Measurements from ENCODE around the gene FOXJ3. TPM values are rescaled to one million over a fixed set of nuclear protein-coding genes. Genes with fewer than 3 reads are reported as not detected.

The FOXJ3 gene
- total RNA-seq, 2 donors from 2014 or later: 36.7 to 38.6 TPM

DNA sequence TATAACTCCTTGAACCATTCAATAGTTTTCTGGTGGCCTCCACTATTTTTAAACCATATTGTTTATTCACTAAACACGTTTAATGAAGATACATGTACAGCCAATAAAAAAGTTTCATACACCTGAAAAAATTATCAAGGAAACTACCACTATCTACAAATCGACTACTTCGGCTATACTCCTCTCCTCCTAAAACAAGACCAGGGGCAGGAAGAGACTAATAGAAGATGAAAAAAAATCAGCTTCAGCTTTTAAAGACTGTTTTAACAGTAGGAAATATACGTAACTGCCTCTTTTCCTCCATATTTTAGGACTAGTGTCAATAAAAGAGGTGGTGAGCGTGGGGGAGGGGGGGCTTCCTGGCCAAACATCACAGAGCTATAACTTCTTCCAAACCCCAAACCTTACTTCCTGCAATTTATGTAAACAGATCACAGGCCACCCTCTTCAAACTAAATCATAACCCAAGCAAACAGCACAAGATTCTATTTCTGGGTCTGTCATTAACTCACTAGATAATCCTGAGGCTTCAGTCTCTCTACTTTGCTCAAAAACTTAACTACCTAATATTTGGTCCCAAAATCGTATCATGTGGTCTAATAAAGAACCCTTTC is 15.1 kb downstream of the FOXJ3 start:
- peaks cover 0 to 71% of the 10 kb centered on the region in 2 donors for H3K4me1 ChIP-seq
- no peaks in the 10 kb centered on the region for H3K27me3 ChIP-seq
- TF ChIP-seq, protein P1, sequence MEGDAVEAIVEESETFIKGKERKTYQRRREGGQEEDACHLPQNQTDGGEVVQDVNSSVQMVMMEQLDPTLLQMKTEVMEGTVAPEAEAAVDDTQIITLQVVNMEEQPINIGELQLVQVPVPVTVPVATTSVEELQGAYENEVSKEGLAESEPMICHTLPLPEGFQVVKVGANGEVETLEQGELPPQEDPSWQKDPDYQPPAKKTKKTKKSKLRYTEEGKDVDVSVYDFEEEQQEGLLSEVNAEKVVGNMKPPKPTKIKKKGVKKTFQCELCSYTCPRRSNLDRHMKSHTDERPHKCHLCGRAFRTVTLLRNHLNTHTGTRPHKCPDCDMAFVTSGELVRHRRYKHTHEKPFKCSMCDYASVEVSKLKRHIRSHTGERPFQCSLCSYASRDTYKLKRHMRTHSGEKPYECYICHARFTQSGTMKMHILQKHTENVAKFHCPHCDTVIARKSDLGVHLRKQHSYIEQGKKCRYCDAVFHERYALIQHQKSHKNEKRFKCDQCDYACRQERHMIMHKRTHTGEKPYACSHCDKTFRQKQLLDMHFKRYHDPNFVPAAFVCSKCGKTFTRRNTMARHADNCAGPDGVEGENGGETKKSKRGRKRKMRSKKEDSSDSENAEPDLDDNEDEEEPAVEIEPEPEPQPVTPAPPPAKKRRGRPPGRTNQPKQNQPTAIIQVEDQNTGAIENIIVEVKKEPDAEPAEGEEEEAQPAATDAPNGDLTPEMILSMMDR (IDR thresholded peaks at IDR 0.05): no peak
- no peaks in the 10 kb centered on the region for H3K36me3 ChIP-seq
- DNase-seq (ENCODE audit: low spot score): no peak
- H3K27ac ChIP-seq: peak overlapping the region; percentile 67 to 83
- H3K4me3 ChIP-seq: peak overlapping the region in 1 of 2 donors; percentile 5
- H3K9me3 ChIP-seq: no peaks in the 10 kb centered on the region

DNA sequence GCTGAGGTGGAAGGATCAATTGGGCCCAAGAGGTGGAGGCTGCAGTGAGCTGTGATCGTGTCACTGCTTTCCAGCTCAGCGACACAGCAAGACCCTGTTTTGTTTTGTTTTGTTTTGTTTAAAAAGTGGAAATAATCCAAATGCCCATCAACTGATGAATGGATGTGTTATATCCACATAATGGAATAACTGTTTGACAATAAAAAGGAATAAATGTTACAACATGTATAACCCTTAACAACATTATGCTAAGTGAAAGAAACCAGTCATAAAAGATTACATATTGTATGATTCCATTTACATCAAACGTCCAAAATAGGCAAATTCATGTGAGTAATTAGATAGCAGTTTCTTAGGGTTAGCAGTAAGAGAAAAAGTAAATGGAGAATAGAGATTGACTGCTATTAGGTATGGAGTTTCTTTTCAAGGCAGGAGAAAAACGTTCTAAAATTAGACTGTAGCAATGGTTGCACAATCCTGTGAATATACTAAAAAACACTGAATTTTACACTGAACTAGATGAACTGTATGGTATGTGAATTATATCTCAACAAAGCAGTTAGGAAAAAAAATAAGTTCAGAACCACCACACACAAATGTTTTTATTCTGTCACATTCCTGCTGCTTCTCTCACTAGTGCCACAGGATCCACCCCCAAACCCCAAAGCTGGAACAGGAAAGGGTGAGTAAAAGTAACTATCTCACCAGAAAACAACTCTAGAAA is 15.7 kb downstream of the FOXJ3 start:
- H3K9me3 ChIP-seq: no peaks in the 10 kb centered on the region
- H3K27ac ChIP-seq: peak overlapping the region; percentile 67 to 83
- no peak for DNase-seq (ENCODE audit: low spot score)
- TF ChIP-seq, protein P1 (IDR thresholded peaks at IDR 0.05): no peak
- H3K4me1 ChIP-seq: peaks cover 0 to 71% of the 10 kb centered on the region in 2 donors
- H3K36me3 ChIP-seq: no peaks in the 10 kb centered on the region
- H3K4me3 ChIP-seq: no peak overlapping the region
- no peaks in the 10 kb centered on the region for H3K27me3 ChIP-seq

DNA sequence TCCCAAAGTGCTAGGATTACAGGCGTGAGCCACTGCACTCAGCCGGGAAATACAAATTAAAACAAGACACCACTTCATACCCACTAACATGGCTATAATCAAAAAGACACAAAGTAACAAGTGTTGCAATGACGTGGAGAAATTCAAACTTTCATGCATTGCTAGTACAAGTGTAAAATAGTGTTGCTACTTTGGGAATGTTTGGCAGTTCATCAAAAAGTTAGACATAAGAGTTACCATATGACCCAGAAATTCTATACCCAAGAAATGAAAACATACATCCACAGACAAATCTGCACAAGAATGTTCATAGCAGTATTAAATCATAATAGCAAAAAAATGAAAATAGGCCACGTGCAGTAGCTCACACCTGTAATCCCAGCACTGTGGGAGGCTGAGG is 16.4 kb downstream of the FOXJ3 start:
- peaks cover 0 to 74% of the 10 kb centered on the region in 2 donors for H3K4me1 ChIP-seq
- no peaks in the 10 kb centered on the region for H3K27me3 ChIP-seq
- no peak overlapping the region for H3K4me3 ChIP-seq
- TF ChIP-seq, protein P1 (IDR thresholded peaks at IDR 0.05): no peak
- no peaks in the 10 kb centered on the region for H3K9me3 ChIP-seq
- H3K27ac ChIP-seq: peak overlapping the region; percentile 67 to 83
- no peak for DNase-seq (ENCODE audit: low spot score)
- H3K36me3 ChIP-seq: no peaks in the 10 kb centered on the region

DNA sequence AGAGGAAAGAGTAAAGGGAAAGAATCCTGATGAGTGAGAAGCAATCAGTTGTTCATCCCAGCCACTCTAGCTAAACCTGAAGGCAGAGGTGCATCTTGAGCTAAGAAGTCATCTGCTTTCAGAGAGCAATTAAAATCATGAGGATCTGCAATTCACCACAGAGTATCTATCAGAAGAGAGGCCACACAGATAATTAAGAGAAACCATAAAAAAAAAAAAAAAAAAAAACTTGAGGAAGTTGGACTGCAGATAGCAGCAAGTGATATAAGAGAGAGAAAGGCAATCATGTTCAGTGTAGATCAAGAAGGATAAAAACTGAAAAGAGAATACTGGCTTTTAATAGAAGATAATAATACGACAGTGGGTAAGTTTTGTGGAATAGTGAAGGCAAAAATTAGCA is 17.7 kb downstream of the FOXJ3 start:
- H3K36me3 ChIP-seq: no peaks in the 10 kb centered on the region
- TF ChIP-seq, protein P1 (IDR thresholded peaks at IDR 0.05): no peak
- DNase-seq (ENCODE audit: low spot score): no peak
- peaks cover 0 to 67% of the 10 kb centered on the region in 2 donors for H3K4me1 ChIP-seq
- H3K9me3 ChIP-seq: no peaks in the 10 kb centered on the region
- no peaks in the 10 kb centered on the region for H3K27me3 ChIP-seq
- H3K4me3 ChIP-seq: no peak overlapping the region
- no peak overlapping the region for H3K27ac ChIP-seq

DNA sequence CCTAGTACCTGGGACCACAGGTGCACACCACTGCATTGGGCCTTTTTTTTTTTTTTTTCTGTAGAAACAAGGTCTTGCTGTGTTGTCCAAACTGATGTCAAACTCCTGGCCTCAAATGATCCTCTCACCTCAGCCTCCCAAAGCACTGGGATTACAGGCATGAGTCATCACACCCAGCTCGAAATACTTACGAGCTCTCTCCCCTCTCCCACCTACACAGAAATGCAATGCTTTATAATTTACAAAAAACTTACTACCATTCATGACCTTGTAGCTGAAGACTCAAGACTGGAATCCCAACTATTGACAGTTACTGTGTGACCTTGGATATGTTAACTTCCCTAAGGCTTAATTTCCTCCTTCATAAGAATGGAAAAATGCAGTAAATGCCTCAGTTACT is 18.7 kb downstream of the FOXJ3 start:
- Histone ChIP-seq H3K27ac (no peak overlapping the region), H3K9me3 (no peaks in the 10 kb centered on the region), H3K4me3 (no peak overlapping the region), H3K4me1 (peaks cover 0 to 57% of the 10 kb centered on the region in 2 donors), H3K27me3 (no peaks in the 10 kb centered on the region), H3K36me3 (no peaks in the 10 kb centered on the region)
- TF ChIP-seq, protein P1 (IDR thresholded peaks at IDR 0.05): no peak
- no peak for DNase-seq (ENCODE audit: low spot score)
